GM21526 (cell line): ENCODE measurements around the gene COG5.
"Not testable (repeated sequence)": the region's sequence is repeated elsewhere in the genome, so short reads cannot be mapped to it uniquely, and the experiment has no call there.

Experiments used
- ATAC-seq: cut with Tn5 transposase; IDR thresholded peaks from one replicate; pipeline ENCODE4 v1.9.1; 2021; ENCODE audit warnings: moderate library complexity; ENCODE audit not compliant: unreplicated experiment, low FRiP score

COG5 gene

DNA sequence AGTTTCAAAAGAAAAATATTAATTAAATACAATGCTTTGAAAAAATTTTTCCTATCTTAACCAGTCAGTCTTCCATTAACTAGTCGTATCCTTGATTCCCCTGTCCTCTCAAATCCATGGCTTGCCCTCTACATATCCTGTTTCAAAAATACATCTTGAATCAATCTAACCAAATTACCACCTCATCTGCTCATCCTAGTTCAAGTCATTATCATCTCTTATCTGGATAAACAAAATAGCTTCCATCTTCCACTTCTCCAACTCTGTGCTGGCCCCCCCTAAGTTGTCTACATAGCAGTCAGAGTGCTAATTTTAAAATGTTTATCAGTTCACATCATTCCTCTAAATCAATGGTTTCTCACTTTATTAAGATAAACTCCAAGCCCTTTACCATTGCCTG, 269.5 kb downstream of the COG5 start:
- ATAC-seq: no peak

DNA sequence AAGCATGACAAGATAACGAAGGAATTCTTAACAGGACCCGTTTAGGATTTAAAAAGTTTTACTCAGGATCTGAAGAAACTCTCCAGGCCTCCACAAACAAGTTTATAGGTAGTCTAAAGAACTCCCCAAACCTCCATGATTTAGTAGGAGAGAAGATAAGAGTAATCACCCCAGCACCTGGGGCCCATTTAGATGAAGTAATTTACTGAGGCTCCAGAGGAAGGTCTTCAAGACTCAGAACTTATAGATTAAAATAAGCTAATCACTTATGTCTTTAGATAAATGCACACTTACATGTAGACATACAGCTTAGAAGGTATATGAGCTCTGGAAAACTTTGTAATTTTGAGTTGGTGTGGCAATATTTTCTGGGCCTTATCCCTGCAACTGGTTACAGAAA, 271.1 kb downstream of the COG5 start:
- ATAC-seq: no peak

DNA sequence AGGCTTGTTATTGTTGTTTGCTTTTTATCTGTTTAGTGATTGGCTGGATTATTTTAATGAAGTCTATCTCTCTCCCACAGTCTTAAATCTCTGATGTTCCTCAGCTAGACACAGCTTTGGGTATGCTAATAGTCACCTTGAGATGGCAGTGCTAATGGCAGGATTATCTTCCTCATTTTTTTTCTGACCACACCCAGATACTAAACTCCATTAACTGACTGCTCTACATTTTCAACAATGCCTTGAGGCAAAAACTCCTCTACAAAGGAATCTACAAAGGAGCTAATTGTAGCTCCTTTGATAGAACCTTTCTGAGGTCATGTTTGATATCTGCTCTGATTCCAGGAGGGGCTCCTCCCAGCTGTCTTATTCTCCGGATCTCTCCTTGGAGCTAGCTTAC, 272.3 kb downstream of the COG5 start:
- ATAC-seq: no peak

DNA sequence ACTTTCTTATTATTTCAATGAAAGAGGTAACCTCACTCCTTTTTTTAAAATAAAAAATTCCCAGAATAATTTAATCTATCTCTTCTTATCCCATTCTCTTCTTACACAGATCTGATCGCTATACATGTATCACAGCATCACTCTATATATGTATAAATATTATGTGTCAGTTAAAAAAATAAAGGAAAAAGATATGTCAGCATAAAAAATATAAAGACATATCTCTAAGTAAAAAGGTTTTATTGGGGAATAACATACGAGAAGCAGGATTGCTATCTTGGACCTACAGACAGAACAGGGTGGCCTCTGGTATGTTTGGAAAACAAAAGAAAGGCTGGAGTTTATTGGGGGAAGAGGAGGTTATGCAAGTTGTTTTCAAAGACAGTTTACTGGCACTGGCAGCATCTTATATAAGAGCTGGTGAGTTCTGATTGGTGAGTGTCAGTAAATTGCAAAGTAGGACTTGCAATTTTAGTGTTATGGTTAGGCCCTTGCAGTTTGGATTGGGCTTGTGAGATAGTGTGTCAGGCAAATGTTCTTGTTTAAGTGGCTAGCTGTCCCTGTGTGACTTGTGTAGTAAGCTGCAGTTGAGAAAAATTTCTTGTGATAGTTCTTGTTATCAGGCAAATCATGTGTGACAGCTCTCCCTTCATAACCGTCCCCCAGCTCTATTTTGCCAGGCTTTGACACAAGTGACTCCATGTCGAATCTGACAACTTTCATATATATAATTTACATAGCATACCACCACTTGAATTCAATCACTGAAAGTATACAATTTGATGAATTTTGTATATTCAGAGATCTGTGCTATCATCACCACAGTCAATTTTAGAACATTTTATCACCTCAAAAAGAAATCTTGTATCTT, 276.7 kb downstream of the COG5 start:
- no peak for ATAC-seq

DNA sequence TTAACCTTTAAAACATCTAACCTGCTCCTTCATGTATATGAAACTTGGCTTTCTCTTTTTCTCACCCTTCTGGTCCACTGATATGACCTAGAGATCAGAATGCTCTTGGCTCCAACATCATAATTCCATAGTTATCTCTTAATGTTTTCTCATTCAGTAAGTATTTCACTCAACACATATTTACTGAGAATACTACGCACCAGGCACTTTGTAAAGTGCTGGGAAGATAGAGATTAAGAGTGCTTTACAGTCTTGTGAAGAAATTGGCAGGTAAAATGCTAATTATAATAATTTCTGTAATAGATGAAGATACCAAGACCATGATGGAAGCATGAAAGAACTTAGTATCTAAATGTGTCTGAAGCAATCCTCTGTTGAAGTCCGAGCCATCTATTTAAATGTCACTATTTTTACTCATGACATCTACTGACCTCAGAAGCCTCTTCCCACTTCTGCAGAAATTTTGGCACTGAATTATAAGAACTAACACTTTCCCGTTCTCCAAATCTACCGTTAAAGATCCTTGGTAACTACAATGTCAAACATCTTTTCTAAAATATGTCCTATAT, 278.7 kb downstream of the COG5 start:
- no peak for ATAC-seq

DNA sequence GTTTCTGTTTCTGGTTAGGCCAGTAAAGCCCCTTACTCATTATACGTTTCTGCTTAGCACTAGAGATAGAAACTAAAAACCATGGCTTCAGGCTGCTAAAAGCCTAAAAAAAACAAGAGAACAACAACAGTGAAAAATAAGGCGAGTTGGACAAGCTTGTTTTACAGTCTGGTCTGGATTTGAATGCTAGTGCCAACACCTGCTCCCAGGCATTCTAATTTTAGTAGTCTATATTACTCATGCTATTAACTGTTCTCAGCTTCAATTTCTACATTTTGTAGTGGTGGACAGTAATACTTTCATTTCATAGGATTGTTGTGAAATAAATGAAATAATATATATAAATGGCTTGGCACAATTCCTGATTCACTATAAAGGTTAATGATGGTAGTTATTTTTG, 286.4 kb downstream of the COG5 start:
- ATAC-seq: no peak

DNA sequence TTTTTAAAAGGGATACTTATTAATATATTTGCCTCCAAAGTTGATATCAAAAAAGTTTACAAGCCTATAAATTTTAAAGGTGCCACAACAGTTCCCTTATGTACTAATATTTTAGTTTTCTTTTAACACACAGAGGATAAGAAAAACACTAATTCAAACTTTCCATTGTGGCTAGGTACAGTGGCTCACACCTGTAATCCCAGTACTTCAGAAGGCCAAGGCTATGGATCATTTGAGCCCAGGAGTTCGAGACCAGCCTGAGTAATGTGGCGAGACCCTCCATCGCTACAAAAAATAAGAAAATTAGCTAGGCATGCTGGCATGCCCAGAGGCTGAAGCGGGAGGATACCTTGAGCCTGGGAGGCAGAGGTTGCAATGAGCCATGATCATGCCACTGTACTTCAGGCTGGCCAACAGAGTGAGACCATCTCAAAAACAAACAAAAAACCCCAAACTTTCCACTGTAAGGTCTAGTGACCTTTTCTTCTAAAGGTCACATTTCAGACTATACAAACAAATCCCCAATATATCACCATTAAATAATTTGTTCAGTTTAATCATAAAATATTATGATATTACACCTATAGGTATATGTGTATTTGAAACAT, 287.4 kb downstream of the COG5 start:
- no peak for ATAC-seq

DNA sequence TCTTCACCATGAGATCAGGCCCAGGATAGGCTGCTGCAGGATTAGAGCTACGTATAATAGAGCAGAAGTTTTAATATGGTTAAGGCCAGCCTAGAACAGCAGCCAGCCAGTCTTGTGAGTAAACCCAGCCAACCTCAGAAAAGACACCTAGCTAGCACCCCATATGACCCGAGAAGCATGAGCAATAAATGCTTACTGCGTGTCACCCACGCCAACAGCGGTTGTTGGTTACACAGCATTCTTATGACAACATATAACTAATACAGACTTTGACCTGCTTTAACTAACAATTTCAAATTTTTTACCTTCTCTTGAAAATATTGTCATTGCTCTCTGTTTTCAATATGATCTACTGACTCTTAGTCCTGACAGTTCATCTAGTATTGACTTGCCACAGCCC, 289.2 kb downstream of the COG5 start:
- ATAC-seq: no peak

DNA sequence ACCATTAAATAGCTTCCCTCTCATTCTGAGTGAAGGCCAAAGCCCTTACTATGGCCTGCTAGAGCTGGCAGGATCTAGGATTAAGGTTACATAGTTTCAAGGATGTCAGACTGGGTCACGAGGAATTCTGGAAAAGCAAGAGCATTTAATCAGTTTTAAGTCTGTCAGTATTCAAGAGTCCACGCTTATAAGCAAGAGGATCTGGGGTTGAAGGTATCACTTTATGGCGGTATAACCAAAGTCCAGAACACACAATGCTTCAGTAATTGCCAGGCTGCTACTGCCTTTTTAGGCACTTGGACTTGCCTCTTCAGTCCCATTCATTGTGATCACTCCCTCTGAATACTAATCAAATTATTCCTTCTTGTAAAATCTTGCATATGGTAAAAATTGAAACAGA, 293.9 kb downstream of the COG5 start:
- no peak for ATAC-seq

DNA sequence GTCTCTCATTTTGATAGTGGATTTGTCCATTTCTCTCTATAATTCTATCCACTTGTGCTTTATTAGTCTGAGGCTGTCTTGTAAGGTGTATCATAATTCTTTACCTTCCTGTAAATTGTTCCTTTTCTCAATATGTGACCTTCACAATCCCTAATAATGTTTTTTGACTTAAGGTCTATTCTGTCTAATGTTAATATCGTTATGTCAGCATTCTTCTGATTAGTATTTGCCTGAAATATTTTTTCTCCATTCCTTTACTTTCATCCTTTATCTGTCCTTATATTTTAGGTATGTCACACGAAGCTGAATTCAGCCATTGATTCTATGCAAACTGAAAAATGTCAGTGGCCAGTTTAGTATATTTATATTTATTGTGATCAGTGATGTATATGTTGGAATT, 295.1 kb downstream of the COG5 start:
- no peak for ATAC-seq

DNA sequence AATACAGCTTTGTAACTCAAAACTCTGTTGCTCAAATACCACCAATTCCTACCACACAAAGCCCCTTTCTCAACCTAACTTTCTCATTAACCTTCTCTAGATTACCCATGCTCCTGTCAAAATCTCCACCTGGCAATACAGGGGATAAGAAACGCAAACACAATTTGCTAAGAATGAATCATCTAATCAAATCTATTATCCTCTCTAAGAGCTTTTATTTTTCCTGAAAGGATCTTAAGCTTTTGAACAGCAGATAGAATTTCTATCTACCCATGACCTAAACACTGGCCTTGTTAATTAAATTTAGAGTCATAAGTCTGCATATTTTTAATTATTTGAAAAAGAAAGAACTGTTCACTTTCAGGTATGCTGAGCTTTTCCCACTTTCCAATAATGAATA, 296.6 kb downstream of the COG5 start:
- no peak for ATAC-seq

DNA sequence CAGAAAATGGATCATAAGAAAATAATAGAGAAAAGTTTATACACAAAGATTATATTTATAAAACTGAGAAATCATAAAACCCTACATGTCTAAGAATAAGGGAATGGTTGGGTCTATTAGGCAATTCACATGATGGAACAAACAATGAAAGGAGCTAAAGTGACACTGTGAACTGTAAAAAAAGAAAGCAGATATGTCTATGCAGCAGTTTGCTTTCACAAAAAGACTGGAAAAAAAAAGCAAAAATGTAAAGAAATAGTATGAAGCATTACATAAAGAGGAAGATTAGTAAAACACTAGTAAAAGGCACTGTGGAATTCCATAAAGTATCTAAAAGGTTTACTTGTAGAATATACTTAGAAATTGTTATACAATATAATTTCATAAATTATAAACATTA, 299.0 kb downstream of the COG5 start:
- ATAC-seq: no peak

DNA sequence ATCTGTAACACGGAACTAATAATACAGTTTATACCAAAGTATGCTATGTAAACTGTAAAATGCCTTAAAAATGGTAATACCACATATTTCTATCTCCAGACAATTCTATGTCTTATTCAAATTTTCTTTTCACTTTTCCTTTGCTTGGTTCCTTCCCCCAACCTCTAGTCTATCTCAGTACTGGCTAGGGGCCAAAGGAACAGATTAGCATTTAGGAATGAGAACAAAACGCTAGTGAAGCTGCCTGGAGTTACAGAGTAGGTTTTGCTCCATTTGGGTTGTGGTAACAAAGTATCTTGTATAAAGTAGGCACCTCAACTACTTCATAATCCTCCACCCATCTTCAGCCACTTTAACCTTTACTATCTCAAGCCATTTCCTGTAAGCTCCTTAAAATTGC, 300.9 kb downstream of the COG5 start:
- ATAC-seq: no peak

DNA sequence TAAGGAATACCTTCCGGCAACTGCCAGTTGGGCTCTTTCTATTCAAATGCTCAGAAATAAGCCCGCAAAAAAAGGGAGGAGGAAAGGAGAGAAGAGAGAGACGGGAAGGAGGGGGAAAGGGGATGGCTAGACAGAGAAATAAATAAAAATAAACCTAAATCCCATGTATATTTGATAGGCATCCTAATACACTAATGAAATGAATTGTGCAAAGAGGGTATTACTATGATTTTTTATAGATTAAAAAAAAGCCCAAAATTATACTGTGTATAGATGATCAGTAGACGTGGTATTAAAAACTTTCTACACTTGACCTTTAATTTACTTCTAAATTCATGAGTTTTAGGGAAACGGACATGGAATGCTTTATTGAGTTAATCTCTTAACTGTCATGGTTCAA, 305.0 kb downstream of the COG5 start:
- ATAC-seq: no peak

DNA sequence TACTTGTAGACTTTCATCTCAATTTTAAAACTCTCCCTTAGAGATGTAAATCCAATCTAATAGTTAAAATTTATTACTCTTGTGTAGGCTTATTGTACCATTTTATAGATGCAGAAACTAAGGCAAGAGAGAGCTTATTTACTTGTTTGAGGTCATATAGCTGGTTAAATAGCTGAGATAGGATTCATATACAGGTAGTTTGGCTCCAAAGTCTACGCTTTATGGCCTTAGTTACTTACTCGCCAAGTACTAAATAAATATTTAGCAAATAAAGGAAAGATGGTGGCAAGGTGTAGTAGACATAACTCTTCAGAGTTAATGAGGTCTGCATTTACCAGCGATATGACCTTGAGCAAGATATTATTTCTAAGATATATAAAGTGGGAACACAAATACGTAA, 308.1 kb downstream of the COG5 start:
- no peak for ATAC-seq

DNA sequence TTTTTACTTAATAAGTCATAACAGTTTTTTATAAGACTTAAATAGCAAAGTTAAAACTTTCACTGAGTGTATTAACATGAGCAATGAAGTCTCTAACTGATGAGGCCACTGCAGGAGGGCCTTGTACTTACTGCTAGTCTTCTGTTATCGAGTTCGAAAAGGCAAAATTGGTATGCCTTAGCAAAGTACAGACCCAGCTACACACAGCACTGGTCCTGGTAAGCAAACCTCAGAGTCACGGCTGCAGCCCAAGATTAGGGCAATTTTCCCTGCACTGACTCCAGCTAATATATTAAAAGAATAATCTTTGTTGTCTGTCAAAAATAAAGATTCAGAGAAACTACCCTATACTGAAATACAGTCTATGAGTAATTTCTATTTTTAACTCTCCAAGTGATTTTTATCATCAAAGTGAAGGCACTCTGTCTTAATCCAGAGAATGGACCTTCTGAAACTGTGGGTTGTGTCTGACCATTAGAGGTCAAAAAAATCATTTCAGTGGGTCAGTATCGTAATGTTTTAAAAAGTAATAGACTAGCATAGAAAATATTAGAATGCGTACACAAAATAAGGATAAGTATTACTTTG, 309.2 kb downstream of the COG5 start:
- no peak for ATAC-seq

DNA sequence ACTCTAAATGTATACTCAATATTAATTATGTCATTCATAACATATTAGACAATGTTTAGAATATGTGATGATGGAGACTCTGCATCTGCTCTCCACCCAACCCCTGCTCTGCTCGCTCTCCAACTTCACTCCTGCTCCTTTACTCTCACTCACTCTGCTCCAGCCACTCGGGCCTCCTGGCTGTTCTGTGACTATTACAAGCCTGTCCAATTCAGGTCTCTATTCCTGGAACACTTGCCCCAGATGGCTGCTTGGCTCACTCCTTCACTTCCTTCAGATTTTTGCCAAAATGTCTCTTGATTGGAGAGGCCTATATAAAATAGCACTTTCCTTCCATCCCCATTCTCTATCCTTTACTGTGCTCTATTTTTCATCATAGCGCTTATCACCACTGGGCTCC, 310.1 kb downstream of the COG5 start:
- ATAC-seq: no peak

DNA sequence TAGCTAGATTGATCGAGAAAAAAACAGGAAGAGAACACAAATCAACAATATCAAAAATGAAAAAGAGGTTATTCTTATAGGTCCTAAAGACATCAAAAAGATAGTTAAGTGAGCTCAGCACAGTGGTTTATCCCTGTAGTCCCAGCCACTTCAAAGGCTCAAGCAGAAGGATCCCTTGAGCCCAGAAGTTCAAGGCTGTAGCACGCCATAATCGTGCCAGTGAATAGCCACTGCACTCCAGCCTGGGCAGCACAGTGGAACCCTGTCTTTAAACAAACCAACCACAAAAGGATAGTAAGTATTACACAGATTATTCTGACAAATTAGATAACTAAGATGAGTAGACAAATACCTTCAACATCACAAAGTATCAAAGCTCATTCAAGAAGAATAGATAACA, 311.8 kb downstream of the COG5 start:
- ATAC-seq: no peak

DNA sequence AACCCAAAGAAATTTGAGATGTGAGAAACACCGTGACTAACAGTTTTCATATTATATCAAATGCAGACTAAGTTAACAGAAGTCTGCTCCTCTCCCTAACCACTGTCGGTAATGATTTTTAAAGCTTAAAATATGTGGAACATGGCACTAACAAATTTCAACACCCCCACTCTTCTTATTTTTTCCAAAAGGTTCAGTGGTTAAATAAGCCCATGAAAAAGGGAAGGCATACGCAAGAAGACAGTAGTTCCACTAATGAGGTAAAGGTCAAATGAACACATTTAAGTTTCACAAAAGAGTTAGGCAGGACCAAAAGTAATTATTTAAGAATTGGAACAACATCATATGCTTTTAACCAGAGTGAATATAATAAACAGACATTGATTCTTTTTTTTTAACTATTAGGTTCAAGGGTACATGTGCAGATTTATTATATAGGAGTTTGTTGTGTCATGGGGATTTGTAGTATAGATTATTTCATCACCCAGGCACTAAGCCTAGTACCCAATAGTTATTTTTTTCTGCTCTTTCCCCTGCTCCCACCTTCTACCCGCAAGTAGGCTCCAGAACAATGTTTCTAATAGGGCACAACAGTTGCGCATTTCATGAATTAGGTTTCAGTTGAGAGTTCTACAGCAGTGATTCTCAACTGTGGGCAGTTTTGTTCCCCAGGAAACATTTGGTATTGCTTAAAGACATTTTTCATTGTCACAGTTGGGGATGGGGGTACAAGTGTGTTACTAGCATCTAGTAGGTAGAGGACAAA, 315.0 kb downstream of the COG5 start:
- no peak for ATAC-seq

DNA sequence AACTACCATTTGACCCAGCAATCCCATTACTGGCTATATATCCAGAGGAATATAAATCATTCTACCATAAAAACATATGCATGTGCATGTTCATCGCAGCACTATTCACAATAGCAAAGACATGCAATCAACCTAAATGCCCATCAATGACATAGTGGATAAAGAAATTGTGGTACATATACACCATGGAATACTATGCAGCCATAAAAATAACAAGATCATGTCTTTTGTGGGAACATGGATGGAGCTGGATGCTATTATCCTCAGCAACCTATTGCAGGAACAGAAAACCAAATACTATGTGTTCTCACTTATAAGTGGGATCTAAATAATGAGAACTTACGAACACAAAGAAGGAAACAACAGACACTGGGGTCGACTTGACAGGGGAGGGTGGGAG, 316.9 kb downstream of the COG5 start:
- ATAC-seq: not testable (repeated sequence)

DNA sequence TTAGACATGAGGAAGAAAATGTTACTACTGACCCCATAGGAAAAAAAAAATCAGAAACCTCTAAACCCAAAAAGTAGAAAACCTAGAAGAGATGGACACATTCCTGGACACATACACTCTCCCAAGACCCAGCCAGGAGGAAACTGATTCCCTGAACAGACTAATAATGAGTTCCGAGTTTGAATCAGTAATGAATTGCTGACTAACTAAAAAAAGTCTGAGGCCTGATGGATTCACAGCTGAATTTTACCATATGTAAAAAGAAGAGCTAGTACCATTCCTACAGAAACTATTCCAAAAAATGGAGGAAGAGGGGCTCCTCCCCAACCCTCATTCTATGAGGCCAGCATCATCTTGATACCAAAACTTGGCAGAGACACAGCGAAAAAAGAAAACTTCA, 319.1 kb downstream of the COG5 start:
- ATAC-seq: no peak
